Fibroblast of the aortic adventitia (primary cell): ENCODE results near the gene ARMC9. TPM values are rescaled to one million over a fixed set of nuclear protein-coding genes. Genes with fewer than 3 reads are reported as not detected.

Source experiments
- DNase-seq: peaks from one replicate; pipeline ENCODE4 v3.0.0-alpha.2; 2010; ENCODE audit warnings: low read depth
- H3K4me3 ChIP-seq: 2 replicates; pipeline ENCODE4 v1.5.1; 2011; ENCODE audit warnings: low read depth, mild to moderate bottlenecking, control low read depth, low read length, moderate library complexity
- total RNA-seq: library from RNA; depleted of rRNA; stranded (reverse); fragments of >200 nt; gene quantifications from 2 replicates; pipeline ENCODE4 v1.2.3, GENCODE V29; 2012; ENCODE audit warnings: low replicate concordance
- TF ChIP-seq, protein P1 (sequence below): IDR thresholded peaks from 2 replicates; pipeline ENCODE4 v1.5.1; 2011; ENCODE audit warnings: mild to moderate bottlenecking, low read length, control low read depth, inconsistent platforms; ENCODE audit not compliant: insufficient read depth

Gene ARMC9
- total RNA-seq, 1 donor, result 94.4 TPM

DNA sequence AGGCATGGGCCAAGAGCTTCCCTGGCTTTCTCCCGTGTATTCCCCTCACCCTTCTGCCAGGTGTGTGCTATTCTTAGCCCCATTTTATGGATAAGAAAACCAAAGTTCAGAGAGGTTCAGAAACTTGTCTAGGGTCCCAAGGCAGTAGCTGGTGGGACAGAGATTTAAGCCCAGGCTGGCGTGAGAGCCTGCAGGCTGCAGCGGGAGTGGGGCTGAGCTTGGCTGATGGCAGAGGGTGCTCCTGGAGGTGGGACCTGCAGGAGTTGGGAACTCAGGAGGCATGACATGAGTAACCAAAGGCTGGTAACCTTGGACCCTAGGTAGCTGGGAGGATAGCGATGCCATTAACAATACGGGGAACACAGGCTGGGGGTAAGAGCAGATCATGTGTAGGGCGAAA, 109.8 kb downstream of the ARMC9 start:
- no peak for DNase-seq
- TF ChIP-seq, protein P1, sequence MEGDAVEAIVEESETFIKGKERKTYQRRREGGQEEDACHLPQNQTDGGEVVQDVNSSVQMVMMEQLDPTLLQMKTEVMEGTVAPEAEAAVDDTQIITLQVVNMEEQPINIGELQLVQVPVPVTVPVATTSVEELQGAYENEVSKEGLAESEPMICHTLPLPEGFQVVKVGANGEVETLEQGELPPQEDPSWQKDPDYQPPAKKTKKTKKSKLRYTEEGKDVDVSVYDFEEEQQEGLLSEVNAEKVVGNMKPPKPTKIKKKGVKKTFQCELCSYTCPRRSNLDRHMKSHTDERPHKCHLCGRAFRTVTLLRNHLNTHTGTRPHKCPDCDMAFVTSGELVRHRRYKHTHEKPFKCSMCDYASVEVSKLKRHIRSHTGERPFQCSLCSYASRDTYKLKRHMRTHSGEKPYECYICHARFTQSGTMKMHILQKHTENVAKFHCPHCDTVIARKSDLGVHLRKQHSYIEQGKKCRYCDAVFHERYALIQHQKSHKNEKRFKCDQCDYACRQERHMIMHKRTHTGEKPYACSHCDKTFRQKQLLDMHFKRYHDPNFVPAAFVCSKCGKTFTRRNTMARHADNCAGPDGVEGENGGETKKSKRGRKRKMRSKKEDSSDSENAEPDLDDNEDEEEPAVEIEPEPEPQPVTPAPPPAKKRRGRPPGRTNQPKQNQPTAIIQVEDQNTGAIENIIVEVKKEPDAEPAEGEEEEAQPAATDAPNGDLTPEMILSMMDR, result no peak
- no peak overlapping the region for H3K4me3 ChIP-seq

DNA sequence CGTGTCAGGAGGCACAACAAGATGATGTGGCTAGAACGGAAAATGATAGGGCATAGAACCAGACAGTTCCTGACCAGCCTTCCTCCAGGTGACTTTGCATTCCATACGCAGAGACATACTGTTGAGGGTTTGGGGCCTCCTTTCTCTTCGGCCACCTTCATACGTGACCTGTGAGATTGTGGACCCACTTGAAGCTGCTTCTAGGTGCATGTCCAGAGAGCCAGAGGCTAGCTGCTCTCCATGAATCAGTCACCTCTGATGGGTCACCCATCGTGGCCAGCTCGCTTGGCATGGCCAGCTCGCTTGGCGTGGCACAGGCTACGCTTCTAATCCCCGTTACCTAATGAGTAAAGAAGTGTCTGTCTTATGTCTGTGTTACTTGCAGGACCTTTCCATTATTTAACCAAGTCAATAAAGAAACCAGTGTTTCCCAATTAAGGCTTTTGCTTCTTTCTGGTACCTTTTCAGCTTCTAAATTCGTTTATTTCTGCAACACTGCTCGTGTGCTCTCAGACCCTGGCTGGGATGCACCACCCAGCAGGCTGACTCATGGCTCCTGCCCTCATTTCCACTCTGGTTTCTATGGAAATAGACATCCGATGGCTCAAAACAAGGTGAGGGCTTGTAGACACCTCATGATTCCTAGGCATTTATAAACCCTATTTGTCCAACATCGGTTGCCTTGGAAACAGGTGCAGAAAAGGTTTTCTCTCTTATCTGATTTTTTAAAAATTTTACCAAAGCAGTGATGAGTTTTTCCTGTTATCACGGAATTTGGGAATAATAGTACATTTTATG, 110.4 kb downstream of the ARMC9 start:
- TF ChIP-seq, protein P1, result no peak
- H3K4me3 ChIP-seq, result no peak overlapping the region
- peak; percentile 11 for DNase-seq

DNA sequence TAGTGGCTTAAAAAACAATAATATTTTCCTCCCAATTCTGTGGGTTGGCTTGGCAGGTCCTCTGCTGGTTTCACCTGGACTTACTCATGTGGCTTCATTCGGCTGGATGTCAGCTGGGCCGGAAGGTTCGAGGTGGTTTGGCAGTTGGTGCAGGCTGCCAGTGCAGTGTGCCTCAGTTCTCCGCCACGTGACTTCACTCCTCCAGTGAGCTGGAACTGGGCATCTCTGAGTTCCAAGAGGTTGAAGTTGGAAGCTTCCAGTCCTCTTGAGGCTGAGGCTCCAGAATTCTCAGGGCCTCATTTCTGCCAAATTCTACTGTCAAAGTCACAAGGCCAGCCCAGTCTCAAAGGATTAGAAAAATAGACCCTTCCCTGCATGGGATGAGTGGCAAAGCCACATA, 113.6 kb downstream of the ARMC9 start:
- no peak for DNase-seq
- TF ChIP-seq, protein P1, result no peak
- H3K4me3 ChIP-seq, result no peak overlapping the region

- DNase-seq, result no peak
- no peak overlapping the region for H3K4me3 ChIP-seq
- TF ChIP-seq, protein P1, result no peak
These were observed 117.5 kb downstream of the ARMC9 start for GRCh38 chr2:231315896-231316295.

- no peak overlapping the region for H3K4me3 ChIP-seq
- TF ChIP-seq, protein P1, result no peak
These were observed 119.1 kb downstream of the ARMC9 start for GRCh38 chr2:231317579-231317978.

GRCh38 chr2:231318436-231318835, 120.0 kb downstream of the ARMC9 start:
- TF ChIP-seq, protein P1, result no peak
- no peak overlapping the region for H3K4me3 ChIP-seq
- DNase-seq, result no peak

More at GRCh38 chr2:231317579-231317978, 119.1 kb downstream of the ARMC9 start:
- no peak for DNase-seq
